ENCODE measurements around the gene TRAPPC10.

TRAPPC10 gene

DNA sequence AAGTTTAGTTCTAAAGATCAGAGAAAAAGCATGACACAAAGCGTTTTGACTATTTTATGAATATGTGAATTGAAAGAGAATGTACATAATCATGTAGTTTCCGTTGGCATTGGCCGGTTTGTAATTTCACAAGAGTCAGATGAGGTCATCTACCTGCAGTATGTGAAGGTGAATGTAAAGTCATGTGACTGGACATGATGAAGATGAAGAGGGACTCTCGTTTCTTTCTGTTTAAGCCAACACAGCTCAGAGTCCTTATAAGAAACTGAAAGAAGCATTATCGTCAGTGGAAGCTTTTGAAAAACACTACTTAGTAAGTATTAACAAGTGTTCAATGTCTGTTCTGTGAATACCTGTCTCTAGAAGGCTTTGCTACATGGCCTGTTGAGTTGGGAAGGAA, 64.2 kb downstream of the TRAPPC10 start:
- no peak for DNase-seq (ENCODE audit: low read depth)
- TF ChIP-seq, protein P1, sequence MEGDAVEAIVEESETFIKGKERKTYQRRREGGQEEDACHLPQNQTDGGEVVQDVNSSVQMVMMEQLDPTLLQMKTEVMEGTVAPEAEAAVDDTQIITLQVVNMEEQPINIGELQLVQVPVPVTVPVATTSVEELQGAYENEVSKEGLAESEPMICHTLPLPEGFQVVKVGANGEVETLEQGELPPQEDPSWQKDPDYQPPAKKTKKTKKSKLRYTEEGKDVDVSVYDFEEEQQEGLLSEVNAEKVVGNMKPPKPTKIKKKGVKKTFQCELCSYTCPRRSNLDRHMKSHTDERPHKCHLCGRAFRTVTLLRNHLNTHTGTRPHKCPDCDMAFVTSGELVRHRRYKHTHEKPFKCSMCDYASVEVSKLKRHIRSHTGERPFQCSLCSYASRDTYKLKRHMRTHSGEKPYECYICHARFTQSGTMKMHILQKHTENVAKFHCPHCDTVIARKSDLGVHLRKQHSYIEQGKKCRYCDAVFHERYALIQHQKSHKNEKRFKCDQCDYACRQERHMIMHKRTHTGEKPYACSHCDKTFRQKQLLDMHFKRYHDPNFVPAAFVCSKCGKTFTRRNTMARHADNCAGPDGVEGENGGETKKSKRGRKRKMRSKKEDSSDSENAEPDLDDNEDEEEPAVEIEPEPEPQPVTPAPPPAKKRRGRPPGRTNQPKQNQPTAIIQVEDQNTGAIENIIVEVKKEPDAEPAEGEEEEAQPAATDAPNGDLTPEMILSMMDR (IDR thresholded peaks at IDR 0.05; ENCODE audit: low read length, missing control alignments), result no peak
- no peak overlapping the region for H3K4me3 ChIP-seq (replicated peaks; ENCODE audit: low read depth, low read length)

DNA sequence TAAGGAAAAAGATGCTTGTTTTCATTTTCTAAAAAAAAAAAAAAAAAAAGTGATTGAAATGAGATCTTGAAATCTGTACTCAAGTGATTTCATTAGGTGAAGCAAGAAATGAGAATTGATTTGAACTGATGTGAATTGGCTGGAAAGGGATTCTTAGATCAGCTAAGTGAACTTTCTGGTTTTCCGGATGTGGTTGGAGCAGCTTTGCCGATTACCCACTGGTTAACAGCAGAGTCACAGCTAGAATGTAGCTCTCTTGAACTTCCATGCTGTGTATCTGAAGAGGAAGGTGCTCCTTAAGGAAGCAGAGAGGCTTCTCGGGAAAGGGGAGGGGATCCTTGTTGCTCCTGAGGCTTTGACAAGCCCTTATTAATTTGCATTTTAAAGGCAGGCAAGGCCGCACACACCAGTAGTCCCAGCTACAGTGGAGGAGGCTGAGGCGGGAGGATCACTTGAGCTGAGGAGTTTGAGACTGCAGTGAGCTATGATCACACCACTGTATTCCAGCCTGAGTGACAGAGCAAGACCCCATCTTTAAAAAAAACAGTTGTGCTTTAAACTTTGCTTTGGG, 66.4 kb downstream of the TRAPPC10 start:
- TF ChIP-seq, protein P1 (IDR thresholded peaks at IDR 0.05; ENCODE audit: low read length, missing control alignments), result no peak
- H3K4me3 ChIP-seq (replicated peaks; ENCODE audit: low read depth, low read length), result no peak overlapping the region
- no peak for DNase-seq (ENCODE audit: low read depth)

DNA sequence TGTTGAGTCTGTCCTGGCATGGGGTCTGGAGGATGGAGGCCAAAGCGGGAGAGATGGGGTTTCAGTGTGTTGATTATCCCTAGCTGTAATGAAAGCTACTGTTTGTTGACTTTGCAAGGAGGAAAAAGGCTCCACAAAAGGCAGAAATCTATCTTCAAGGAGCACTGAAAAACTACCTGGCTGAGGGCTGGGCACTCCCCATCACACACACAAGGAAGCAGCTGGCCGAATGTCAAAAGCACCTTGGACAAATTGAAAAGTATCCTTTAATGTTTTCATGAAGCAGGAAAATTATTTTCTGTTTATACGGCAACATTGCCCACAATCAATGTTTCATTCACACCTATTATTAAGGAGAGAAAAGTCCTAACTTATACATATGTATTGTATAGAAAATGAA, 67.3 kb downstream of the TRAPPC10 start:
- no peak overlapping the region for H3K4me3 ChIP-seq (replicated peaks; ENCODE audit: low read depth, low read length)
- TF ChIP-seq, protein P1 (IDR thresholded peaks at IDR 0.05; ENCODE audit: low read length, missing control alignments), result no peak
- no peak for DNase-seq (ENCODE audit: low read depth)

DNA sequence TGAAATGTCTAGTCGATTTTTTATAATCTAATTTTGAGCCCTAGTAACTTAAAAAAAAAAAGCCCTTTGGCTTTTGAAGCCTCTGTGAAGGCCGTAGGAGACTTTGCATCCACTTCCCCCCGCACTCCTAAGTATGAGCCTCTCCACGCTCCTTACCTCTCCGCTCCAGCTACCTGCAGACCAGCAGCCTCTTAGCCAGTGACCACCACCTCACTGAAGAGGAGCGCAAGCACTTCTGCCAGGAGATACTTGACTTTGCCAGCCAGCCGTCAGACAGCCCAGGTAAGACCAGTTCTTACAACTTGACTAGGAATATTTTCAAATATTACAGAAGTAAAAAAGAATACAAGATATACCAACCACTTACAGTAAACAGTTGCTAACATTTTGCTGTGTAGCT, 67.7 kb downstream of the TRAPPC10 start:
- TF ChIP-seq, protein P1 (IDR thresholded peaks at IDR 0.05; ENCODE audit: low read length, missing control alignments), result no peak
- H3K4me3 ChIP-seq (replicated peaks; ENCODE audit: low read depth, low read length), result no peak overlapping the region
- DNase-seq (ENCODE audit: low read depth), result no peak

DNA sequence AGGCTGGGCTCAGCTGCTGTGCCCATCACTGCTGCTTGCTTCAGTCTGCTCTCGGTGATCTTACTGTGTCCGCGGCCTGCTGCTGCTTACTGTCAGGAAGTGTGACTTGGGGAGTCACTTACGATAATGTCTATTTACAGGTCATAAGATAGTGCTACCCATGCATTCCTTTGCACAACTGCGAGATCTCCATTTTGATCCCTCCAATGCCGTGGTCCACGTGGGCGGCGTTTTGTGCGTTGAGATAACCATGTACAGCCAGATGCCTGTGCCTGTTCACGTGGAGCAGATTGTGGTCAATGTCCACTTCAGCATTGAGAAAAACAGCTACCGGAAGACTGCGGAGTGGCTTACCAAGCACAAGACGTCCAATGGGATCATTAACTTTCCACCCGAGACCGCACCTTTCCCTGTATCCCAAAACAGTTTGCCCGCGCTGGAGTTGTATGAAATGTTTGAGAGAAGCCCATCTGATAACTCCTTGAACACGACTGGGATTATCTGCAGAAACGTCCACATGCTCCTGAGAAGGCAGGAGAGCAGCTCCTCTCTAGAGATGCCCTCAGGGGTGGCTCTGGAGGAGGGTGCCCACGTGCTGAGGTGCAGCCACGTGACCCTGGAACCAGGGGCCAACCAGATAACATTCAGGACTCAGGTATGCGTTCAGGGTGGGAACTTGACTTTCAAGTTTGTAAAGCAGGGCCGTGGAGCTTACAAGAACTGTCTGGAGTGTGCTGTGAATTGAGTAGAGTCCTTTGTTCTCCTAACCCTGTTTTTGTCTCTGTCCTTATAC, 70.7 kb downstream of the TRAPPC10 start:
- H3K4me3 ChIP-seq (replicated peaks; ENCODE audit: low read depth, low read length), result no peak overlapping the region
- DNase-seq (ENCODE audit: low read depth), result no peak
- TF ChIP-seq, protein P1 (IDR thresholded peaks at IDR 0.05; ENCODE audit: low read length, missing control alignments), result no peak

DNA sequence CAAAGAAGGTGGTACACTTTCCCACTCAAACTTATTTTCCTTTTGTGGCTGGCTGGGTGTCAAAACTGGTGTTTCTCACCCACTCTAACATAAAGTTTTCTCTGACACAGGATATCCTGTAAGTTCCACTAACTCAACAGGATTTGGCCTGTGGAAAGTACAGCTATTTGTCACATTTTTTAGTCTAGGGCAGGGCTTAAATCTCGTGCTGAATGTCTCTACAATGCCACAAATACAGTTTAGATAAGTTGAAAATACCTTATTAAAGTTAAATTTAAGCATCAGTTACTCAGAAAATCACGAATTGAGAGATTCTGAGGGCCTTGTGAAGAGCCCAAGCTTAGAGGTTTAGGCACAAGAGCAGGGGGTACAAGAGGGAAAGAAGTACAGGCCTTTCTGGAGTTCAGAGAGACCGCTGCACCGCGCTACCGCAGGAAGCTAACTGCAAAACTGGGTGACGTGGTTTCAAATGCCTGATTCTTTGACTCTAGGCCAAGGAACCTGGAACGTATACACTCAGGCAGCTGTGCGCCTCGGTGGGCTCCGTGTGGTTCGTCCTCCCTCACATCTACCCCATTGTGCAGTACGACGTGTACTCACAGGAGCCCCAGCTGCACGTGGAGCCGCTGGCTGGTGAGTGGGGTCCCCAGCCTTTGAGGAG, 71.7 kb downstream of the TRAPPC10 start:
- H3K4me3 ChIP-seq (replicated peaks; ENCODE audit: low read depth, low read length), result no peak overlapping the region
- TF ChIP-seq, protein P1 (IDR thresholded peaks at IDR 0.05; ENCODE audit: low read length, missing control alignments), result no peak
- no peak for DNase-seq (ENCODE audit: low read depth)
